Measurements from ENCODE around the gene PIK3CA.

- no peak for TF ChIP-seq CTCF (conservative IDR thresholded peaks at IDR 0.05; ENCODE audit: low read length)
- TF ChIP-seq EZH2phosphoT487 (IDR thresholded peaks at IDR 0.05; ENCODE audit: borderline replicate concordance, low read depth, low read length): no peak
Observed at GRCh38 chr3:179189759-179190158, 41.6 kb downstream of the PIK3CA start.

Measured in OCI-LY7 (cell line).